Epithelial cell of alveolus of lung (primary cell): Measurements from ENCODE around the gene NPIPB6. TPM values are rescaled to one million over a fixed set of nuclear protein-coding genes. Genes with fewer than 3 reads are reported as not detected.

Experiments used
- total RNA-seq: library from RNA; depleted of rRNA; stranded (reverse); fragments of >200 nt; gene quantifications from 2 replicates; pipeline ENCODE4 v1.2.1, GENCODE V29; 2015

Gene NPIPB6
- not detected in 2 replicates for total RNA-seq

DNA sequence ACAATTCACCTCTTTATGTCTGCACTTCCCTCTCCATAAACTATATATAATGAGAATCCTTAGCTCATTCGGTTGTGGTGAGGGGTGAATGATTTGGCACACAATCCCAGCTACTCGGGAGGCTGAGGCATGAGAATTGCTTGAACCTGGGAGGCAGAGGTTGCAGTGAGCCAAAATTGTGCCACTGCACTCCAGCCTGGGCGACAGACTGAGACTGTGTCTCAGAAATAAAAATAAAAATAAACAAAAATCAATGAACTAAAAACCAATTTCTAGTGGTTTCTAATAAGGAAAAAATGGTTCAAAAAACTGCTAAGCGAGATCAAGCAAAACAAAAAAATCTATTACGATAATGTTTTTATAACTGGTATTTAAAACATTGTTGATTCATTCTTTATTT is at the start of gene NPIPB6:
TSS of gene NPIPB6 (minus strand) at position 101 of the 400 bp plus-strand sequence. CDS start 686 bp downstream, outside the sequence.

DNA sequence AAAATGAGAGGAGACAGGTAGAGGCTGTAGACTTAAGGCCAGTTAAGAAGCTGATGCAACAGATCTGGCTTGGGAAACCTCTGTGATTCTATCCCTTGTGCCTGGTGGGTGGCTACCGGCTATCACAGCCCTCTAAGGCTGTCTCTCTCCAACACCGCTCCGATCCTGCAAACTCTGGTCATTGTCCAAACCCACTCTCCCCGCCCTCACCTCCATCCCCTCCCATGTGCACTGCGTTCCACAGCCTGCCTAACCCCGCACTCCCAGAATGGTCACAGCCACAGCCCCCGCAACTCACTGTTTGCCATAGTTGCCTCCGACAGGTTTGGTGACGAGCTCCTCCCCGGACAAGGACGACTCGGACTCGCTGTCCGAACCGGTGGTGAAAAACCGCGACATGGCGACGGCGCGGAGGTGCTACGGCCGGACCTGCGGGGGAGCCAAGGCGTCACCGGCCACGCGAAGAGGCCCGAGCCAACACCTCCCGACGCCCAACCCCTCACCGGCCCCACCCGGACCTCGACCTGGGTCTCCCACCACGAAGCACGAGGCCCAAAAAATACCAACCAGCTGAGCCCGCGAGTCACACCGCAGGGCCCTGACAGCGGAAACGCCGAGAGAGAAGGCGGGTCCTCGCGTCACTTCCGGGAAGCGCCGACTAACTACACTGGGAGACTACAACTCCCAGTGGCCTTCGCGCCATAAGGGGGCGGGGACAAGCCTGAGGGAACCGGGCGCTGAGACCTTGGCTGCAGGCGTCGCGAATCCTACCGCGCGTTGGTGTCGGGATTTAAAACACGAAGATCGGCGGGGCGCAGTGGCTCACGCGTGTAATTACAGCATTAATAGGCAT is 40.1 kb upstream of the NPIPB6 start, which contains the start of gene EIF3CL:
TSS of gene EIF3CL (minus strand) at position 622 of the 853 bp plus-strand sequence. CDS start at position 399, 223 bp downstream.

Other genes with a start within 250 kb of the NPIPB6 start
- 45.8 and 90.2 TPM in 2 replicates for gene XPO6, start 151.5 kb downstream of the NPIPB6 start, total RNA-seq
- gene SBK1, start 71.0 kb downstream of the NPIPB6 start, total RNA-seq, result under 0.01 and 0.32 TPM in 2 replicates
- gene EIF3CL, start 40.3 kb upstream of the NPIPB6 start, total RNA-seq, result 87.5 and 221 TPM in 2 replicates
- not detected in 2 replicates for gene NPIPB7, start 108.8 kb upstream of the NPIPB6 start, total RNA-seq
- gene CLN3, start 128.6 kb upstream of the NPIPB6 start, total RNA-seq, result 14.0 and 23.6 TPM in 2 replicates
- gene APOBR, start 131.1 kb upstream of the NPIPB6 start, total RNA-seq, result not detected in 2 replicates
- gene IL27, start 143.3 kb upstream of the NPIPB6 start, total RNA-seq, result not detected in 2 replicates
- gene NUPR1, start 175.5 kb upstream of the NPIPB6 start, total RNA-seq, result 12.8 and 21.2 TPM in 2 replicates
- gene SGF29, start 190.4 kb upstream of the NPIPB6 start, total RNA-seq, result 10.7 and 16.4 TPM in 2 replicates
- gene SULT1A2, start 233.5 kb upstream of the NPIPB6 start, total RNA-seq, result 0.52 and 0.72 TPM in 2 replicates
- 0.96 and 3.6 TPM in 2 replicates for gene SULT1A1, start 246.5 kb upstream of the NPIPB6 start, total RNA-seq